ENCODE results near the gene BCAS1.

BCAS1 gene

GRCh38 chr20:53964067-53964466, 106.3 kb downstream of the BCAS1 start:
- no peak overlapping the region for H3K9ac ChIP-seq (ENCODE audit: low read length)
- no peaks in the 10 kb centered on the region for H3K9me3 ChIP-seq (ENCODE audit: low read length)
- no peak overlapping the region for H3K27ac ChIP-seq (ENCODE audit: low read depth, low read length)
- no peak overlapping the region for H3K4me3 ChIP-seq (ENCODE audit: low read depth in 1 of 2, low read length in 2 of 2)
- no peaks in the 10 kb centered on the region for H3K36me3 ChIP-seq (ENCODE audit: insufficient read depth, low read length)
- no peaks in the 10 kb centered on the region for H3K27me3 ChIP-seq (ENCODE audit: control insufficient read depth in 1 of 2, insufficient read depth in 2 of 2, low read length in 2 of 2)
- no peaks in the 10 kb centered on the region for H3K4me1 ChIP-seq (ENCODE audit: insufficient read depth, low read length)

GRCh38 chr20:53963635-53964034, 106.8 kb downstream of the BCAS1 start:
- no peaks in the 10 kb centered on the region for H3K9me3 ChIP-seq (ENCODE audit: low read length)
- no peak overlapping the region for H3K4me3 ChIP-seq (ENCODE audit: low read depth in 1 of 2, low read length in 2 of 2)
- no peaks in the 10 kb centered on the region for H3K4me1 ChIP-seq (ENCODE audit: insufficient read depth, low read length)
- no peaks in the 10 kb centered on the region for H3K27me3 ChIP-seq (ENCODE audit: control insufficient read depth in 1 of 2, insufficient read depth in 2 of 2, low read length in 2 of 2)
- no peak overlapping the region for H3K27ac ChIP-seq (ENCODE audit: low read depth, low read length)
- H3K9ac ChIP-seq (ENCODE audit: low read length) = no peak overlapping the region
- no peaks in the 10 kb centered on the region for H3K36me3 ChIP-seq (ENCODE audit: insufficient read depth, low read length)

GRCh38 chr20:53962388-53962787, 108.0 kb downstream of the BCAS1 start:
- Histone ChIP-seq H3K27me3 (ENCODE audit: control insufficient read depth in 1 of 2, insufficient read depth in 2 of 2, low read length in 2 of 2) (no peaks in the 10 kb centered on the region), H3K9ac (ENCODE audit: low read length) (no peak overlapping the region), H3K27ac (ENCODE audit: low read depth, low read length) (no peak overlapping the region), H3K9me3 (ENCODE audit: low read length) (no peaks in the 10 kb centered on the region), H3K36me3 (ENCODE audit: insufficient read depth, low read length) (no peaks in the 10 kb centered on the region), H3K4me3 (ENCODE audit: low read depth in 1 of 2, low read length in 2 of 2) (no peak overlapping the region), H3K4me1 (ENCODE audit: insufficient read depth, low read length) (no peaks in the 10 kb centered on the region)

- H3K9me3 ChIP-seq (ENCODE audit: low read length) = no peaks in the 10 kb centered on the region
- H3K36me3 ChIP-seq (ENCODE audit: insufficient read depth, low read length) = no peaks in the 10 kb centered on the region
- H3K27me3 ChIP-seq (ENCODE audit: control insufficient read depth in 1 of 2, insufficient read depth in 2 of 2, low read length in 2 of 2) = no peaks in the 10 kb centered on the region
Measured at GRCh38 chr20:53961527-53961926, 108.9 kb downstream of the BCAS1 start.

GRCh38 chr20:53960579-53961272, 109.7 kb downstream of the BCAS1 start:
- Histone ChIP-seq H3K4me3 (ENCODE audit: low read depth in 1 of 2, low read length in 2 of 2) (no peak overlapping the region), H3K27me3 (ENCODE audit: control insufficient read depth in 1 of 2, insufficient read depth in 2 of 2, low read length in 2 of 2) (no peaks in the 10 kb centered on the region), H3K9ac (ENCODE audit: low read length) (no peak overlapping the region), H3K27ac (ENCODE audit: low read depth, low read length) (no peak overlapping the region), H3K36me3 (ENCODE audit: insufficient read depth, low read length) (no peaks in the 10 kb centered on the region), H3K9me3 (ENCODE audit: low read length) (no peaks in the 10 kb centered on the region), H3K4me1 (ENCODE audit: insufficient read depth, low read length) (no peaks in the 10 kb centered on the region)

More at GRCh38 chr20:53961527-53961926, 108.9 kb downstream of the BCAS1 start:
- H3K4me1 ChIP-seq (ENCODE audit: insufficient read depth, low read length) = no peaks in the 10 kb centered on the region
- no peak overlapping the region for H3K4me3 ChIP-seq (ENCODE audit: low read depth in 1 of 2, low read length in 2 of 2)
- no peak overlapping the region for H3K9ac ChIP-seq (ENCODE audit: low read length)
- H3K27ac ChIP-seq (ENCODE audit: low read depth, low read length) = no peak overlapping the region

GRCh38 chr20:53959911-53960578, 110.3 kb downstream of the BCAS1 start:
- no peaks in the 10 kb centered on the region for H3K27me3 ChIP-seq (ENCODE audit: control insufficient read depth in 1 of 2, insufficient read depth in 2 of 2, low read length in 2 of 2)
- no peaks in the 10 kb centered on the region for H3K9me3 ChIP-seq (ENCODE audit: low read length)
- no peak overlapping the region for H3K4me3 ChIP-seq (ENCODE audit: low read depth in 1 of 2, low read length in 2 of 2)
- no peak overlapping the region for H3K27ac ChIP-seq (ENCODE audit: low read depth, low read length)
- H3K36me3 ChIP-seq (ENCODE audit: insufficient read depth, low read length) = no peaks in the 10 kb centered on the region
- no peaks in the 10 kb centered on the region for H3K4me1 ChIP-seq (ENCODE audit: insufficient read depth, low read length)
- no peak overlapping the region for H3K9ac ChIP-seq (ENCODE audit: low read length)

- H3K36me3 ChIP-seq (ENCODE audit: insufficient read depth, low read length) = no peaks in the 10 kb centered on the region
- H3K4me1 ChIP-seq (ENCODE audit: insufficient read depth, low read length) = no peaks in the 10 kb centered on the region
- no peak overlapping the region for H3K9ac ChIP-seq (ENCODE audit: low read length)
- H3K27ac ChIP-seq (ENCODE audit: low read depth, low read length) = no peak overlapping the region
- no peaks in the 10 kb centered on the region for H3K9me3 ChIP-seq (ENCODE audit: low read length)
- no peak overlapping the region for H3K4me3 ChIP-seq (ENCODE audit: low read depth in 1 of 2, low read length in 2 of 2)
- H3K27me3 ChIP-seq (ENCODE audit: control insufficient read depth in 1 of 2, insufficient read depth in 2 of 2, low read length in 2 of 2) = no peaks in the 10 kb centered on the region
Measured at GRCh38 chr20:53958260-53958659, 112.1 kb downstream of the BCAS1 start.

GRCh38 chr20:53957451-53958172, 112.8 kb downstream of the BCAS1 start:
- Histone ChIP-seq H3K4me3 (ENCODE audit: low read depth in 1 of 2, low read length in 2 of 2) (no peak overlapping the region), H3K9ac (ENCODE audit: low read length) (no peak overlapping the region), H3K9me3 (ENCODE audit: low read length) (no peaks in the 10 kb centered on the region), H3K27me3 (ENCODE audit: control insufficient read depth in 1 of 2, insufficient read depth in 2 of 2, low read length in 2 of 2) (no peaks in the 10 kb centered on the region), H3K27ac (ENCODE audit: low read depth, low read length) (no peak overlapping the region), H3K36me3 (ENCODE audit: insufficient read depth, low read length) (no peaks in the 10 kb centered on the region), H3K4me1 (ENCODE audit: insufficient read depth, low read length) (no peaks in the 10 kb centered on the region)

GRCh38 chr20:53956013-53956715, 114.2 kb downstream of the BCAS1 start:
- Histone ChIP-seq H3K4me3 (ENCODE audit: low read depth in 1 of 2, low read length in 2 of 2) (no peak overlapping the region), H3K9me3 (ENCODE audit: low read length) (no peaks in the 10 kb centered on the region), H3K9ac (ENCODE audit: low read length) (no peak overlapping the region), H3K36me3 (ENCODE audit: insufficient read depth, low read length) (no peaks in the 10 kb centered on the region), H3K4me1 (ENCODE audit: insufficient read depth, low read length) (no peaks in the 10 kb centered on the region), H3K27ac (ENCODE audit: low read depth, low read length) (no peak overlapping the region), H3K27me3 (ENCODE audit: control insufficient read depth in 1 of 2, insufficient read depth in 2 of 2, low read length in 2 of 2) (no peaks in the 10 kb centered on the region)

GRCh38 chr20:53954723-53955658, 115.4 kb downstream of the BCAS1 start:
- Histone ChIP-seq H3K4me1 (ENCODE audit: insufficient read depth, low read length) (no peaks in the 10 kb centered on the region), H3K9ac (ENCODE audit: low read length) (no peak overlapping the region), H3K4me3 (ENCODE audit: low read depth in 1 of 2, low read length in 2 of 2) (no peak overlapping the region), H3K36me3 (ENCODE audit: insufficient read depth, low read length) (no peaks in the 10 kb centered on the region), H3K27ac (ENCODE audit: low read depth, low read length) (no peak overlapping the region), H3K9me3 (ENCODE audit: low read length) (no peaks in the 10 kb centered on the region), H3K27me3 (ENCODE audit: control insufficient read depth in 1 of 2, insufficient read depth in 2 of 2, low read length in 2 of 2) (no peaks in the 10 kb centered on the region)

All from muscle layer of colon (tissue), 2 donors.